KBM-7 (cell line): ENCODE data around the gene METTL26.
A peak's percentile ranks its signal among the peaks of the same experiment; 100 is the strongest.

Experiments
- DNase-seq: peaks from one replicate; pipeline ENCODE4 v3.0.0-alpha.2; 2015
- in situ Hi-C: fragments of 300-500 bp; cut with MboI; formaldehyde crosslinking; loops from 2 replicates; pipeline ENCODE4 v1.14.3; 2020; ENCODE audit warnings: low sequenced_read_pairs, low pct_unique_long_range_greater_than_20kb, mixed read lengths

Gene METTL26

GRCh38 chr16:642189-643049 lies 6.3 kb upstream of the METTL26 start:
- in situ Hi-C loops = no loop called here
- DNase-seq = peak; percentile 62

- DNase-seq = peak; percentile 86
- in situ Hi-C loops = no loop called here
Observed at GRCh38 chr16:641326-642188, 5.5 kb upstream of the METTL26 start, which contains the start of gene MCRIP2. MCRIP2 (plus strand) TSS chr16:641828; CDS start chr16:641992, 164 bp downstream.

- in situ Hi-C loops = no loop called here
- no peak for DNase-seq
Observed at GRCh38 chr16:640614-641013, 4.5 kb upstream of the METTL26 start.

- in situ Hi-C loops = no loop called here
- no peak for DNase-seq
Observed at GRCh38 chr16:638836-639235, 2.7 kb upstream of the METTL26 start.

DNA sequence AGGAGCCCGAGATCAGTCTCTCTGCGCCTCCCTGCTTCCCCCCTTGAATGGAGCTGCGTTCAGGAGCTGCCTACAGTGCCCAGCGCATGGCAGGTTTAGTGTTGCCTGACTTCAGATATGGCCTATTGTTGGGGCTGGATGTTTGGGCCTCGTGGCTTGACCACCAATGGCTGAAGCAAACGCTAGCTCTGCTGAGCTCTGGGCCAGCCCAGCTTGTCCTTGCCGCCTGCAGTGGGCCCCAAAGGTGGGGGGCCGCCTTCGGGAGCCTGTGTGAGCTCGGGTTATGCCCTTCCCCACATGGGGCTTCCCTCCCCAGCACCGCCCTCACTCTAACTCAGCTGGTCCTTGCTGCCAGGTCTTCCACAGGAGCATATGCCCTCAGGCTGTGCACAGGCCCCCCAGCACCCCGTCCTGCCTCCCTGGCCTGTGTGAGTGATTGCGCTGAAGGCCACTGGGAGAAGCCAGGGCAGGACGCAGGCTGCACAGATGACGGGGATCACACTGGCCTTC lies 2.0 kb upstream of the METTL26 start:
- no peak for DNase-seq

DNA sequence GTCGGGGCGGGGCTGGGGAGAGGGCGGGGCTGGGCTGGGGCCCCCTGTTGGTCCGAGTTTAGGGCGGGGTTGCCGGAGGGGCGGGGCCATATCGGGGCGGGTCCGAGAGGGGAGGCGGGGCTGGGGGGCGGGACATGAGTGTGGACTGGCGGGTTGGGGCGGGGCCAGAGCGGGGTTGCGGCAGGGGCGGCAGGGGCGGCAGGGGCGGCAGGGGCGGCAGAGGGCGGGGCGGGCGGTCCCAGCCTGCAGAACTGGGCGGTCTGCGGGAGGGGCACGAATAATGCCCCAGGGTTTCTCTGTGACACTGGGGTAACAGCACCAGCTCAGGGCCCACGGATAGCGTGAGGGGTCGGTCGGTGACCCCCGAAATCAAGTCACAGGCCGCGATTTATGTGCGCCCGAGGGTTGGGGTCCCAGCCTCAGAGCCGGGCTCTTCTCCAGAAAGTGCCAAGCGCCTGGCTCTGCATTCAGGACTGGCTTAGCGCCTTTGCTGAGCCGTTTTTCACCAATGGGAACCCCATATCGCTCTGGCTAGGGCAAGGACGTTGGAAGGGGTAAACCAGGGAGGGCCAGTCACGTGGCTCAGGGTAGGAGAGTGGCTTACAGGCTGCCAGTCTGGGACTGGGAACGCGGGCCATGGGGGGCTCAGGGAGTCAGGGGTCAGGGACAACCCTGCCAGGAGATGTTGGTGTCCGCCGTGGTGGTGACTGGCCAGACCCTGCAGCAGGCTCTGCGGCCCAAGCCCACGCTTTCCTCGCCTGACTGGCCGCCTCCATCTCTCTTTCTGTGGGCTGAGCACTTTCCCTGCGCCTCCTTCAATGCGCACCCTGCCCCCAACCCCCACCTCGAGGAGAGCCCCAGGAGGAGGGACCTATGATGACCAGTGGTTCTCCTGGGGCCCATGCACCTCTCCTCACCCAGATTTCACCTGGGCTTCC lies 1.2 kb upstream of the METTL26 start:
- in situ Hi-C loops = no loop called here

More for the DNA sequence above, 2.0 kb upstream of the METTL26 start:
- in situ Hi-C loops = no loop called here

DNA sequence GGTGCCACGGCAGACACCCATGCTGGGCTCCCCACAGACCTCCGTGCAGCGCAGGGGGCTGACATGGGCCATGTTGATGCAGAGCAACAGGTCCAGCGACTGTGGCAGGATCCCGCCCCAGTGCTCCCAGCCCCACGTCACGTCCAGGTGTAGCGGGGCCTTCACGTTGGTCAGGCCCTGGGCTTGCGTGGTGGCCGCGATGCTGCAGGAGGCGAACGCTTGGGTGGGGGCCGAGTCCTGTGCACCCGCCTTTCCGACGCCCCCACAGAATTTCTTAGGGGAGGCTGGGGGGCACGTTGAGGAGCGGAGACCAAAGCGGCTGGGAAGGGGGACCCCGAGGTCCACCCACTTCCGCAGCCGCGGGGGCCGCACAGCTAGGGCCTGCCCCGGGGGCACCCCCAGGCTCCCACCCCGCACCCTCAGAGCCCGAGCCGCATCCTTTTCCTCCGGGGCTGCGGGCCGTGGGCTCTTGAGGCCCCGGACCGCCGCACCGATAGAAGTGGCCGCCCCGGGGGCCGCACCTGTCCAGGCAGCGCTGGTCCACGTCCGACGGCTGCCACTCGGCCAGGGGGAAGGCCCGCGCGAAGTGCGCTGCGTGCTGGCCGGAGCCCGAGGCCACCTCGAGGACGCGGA lies 416 bp downstream of the METTL26 start:
- no peak for DNase-seq
- in situ Hi-C loops = no loop called here

More for the DNA sequence above, 1.2 kb upstream of the METTL26 start:
- DNase-seq = peak; percentile 32

DNA sequence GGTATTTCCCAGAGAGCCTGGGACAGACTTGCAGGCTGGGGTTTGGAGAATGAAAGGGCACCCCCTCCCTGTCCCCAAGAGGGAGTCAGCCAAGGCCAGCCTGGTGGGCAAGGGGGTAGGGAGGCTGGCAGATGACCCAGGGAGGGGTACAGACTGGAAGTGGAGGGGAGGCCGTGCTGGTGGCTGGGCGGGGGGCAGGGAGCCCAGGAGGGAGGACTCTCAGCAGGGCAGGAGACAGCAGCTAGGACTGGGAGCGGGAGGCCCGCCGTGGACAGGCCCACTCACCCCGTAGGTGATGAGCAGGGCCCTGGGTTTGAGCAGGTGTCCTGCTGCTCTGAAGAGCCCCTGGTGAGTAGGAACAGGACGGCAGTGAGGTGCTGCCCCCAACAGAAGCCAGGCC lies 1.1 kb downstream of the METTL26 start:
- in situ Hi-C loops = no loop called here
- DNase-seq = no peak

DNA sequence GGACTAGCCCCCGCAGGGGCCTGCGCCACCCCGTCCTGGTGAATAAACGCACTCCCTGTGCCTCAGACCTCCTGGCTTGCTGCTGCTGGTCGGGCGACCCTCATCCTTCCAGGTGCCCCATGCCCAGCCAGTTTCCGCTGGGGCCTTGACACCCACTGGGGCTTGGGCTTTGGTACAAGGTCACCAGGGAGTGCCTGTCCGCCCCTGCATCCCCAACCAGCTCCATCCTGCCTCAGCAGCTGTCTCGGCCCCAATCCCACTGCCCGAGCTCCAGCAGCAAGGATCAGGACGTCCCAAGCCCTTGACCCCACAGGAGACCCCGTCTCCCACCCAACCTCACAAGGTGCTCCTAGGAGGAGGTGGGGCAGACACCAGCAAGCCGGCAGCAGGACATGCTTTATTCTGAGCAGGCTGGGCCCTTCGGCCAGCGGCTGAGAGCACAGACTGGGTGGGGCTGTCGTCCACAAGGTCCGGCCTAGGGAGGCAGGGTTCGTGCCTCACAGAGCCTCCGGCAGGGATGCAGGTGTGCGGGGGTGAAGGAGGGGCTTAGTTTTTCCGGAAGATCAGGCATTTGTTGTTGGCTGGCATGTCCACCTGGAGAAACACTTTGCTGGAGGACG lies 1.9 kb downstream of the METTL26 start:
- DNase-seq = no peak
- in situ Hi-C loops = no loop called here

GRCh38 chr16:633336-634050 lies 2.6 kb downstream of the METTL26 start:
- in situ Hi-C loops = no loop called here
- DNase-seq = no peak

- in situ Hi-C loops = no loop called here
- no peak for DNase-seq
Observed at GRCh38 chr16:632486-633335, 3.4 kb downstream of the METTL26 start.

- in situ Hi-C loops = no loop called here
Observed at GRCh38 chr16:631808-632358, 4.2 kb downstream of the METTL26 start.

GRCh38 chr16:630815-631405 lies 5.2 kb downstream of the METTL26 start, which contains the start of gene WFIKKN1:
WFIKKN1 (plus strand) TSS chr16:630985; CDS start chr16:631254, 269 bp downstream.
- DNase-seq = no peak
- in situ Hi-C loops = no loop called here

More at GRCh38 chr16:631808-632358, 4.2 kb downstream of the METTL26 start:
- DNase-seq = no peak

GRCh38 chr16:630249-630814 lies 5.8 kb downstream of the METTL26 start:
- in situ Hi-C loops = no loop called here
- no peak for DNase-seq

- in situ Hi-C loops = no loop called here
Observed at GRCh38 chr16:629833-630248, 6.3 kb downstream of the METTL26 start.

More at GRCh38 chr16:629833-630248, 6.3 kb downstream of the METTL26 start:
- DNase-seq = no peak
